PC-9 (cell line): ENCODE measurements around the gene AEBP1.

Experiments
- EZH2 ChIP-seq: fragments of 200-600 bp; sonication (generic); IDR thresholded peaks from 2 replicates; pipeline ENCODE4 v1.8.0; 2017; ENCODE audit warnings: antibody characterized with exemption, low read depth
- TF ChIP-seq, protein P1 (sequence below): fragments of 200-600 bp; sonication (generic); conservative IDR thresholded peaks from 2 replicates; pipeline ENCODE4 v1.6.1; 2017; ENCODE audit warnings: mixed run types, antibody characterized with exemption, mild to moderate bottlenecking, moderate library complexity

DNA sequence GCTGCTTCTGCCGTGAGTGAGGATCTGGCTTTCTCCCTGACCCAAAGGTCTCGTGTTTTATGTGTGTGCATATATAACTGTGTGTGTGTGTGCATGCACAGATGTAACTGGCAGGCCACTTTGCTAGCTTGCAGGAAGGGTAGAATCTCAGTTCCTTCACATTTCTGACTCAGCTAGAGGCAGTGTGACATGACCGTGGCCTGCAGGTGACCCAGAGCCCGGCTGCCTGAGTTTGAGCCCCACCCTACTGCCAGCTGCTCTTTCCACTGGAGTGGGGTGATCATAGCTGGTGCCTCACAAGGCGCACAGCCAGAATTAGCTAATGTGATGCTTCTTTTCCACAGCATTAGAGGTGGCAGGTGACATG lies 46.3 kb downstream of the AEBP1 start:
- TF ChIP-seq, protein P1, sequence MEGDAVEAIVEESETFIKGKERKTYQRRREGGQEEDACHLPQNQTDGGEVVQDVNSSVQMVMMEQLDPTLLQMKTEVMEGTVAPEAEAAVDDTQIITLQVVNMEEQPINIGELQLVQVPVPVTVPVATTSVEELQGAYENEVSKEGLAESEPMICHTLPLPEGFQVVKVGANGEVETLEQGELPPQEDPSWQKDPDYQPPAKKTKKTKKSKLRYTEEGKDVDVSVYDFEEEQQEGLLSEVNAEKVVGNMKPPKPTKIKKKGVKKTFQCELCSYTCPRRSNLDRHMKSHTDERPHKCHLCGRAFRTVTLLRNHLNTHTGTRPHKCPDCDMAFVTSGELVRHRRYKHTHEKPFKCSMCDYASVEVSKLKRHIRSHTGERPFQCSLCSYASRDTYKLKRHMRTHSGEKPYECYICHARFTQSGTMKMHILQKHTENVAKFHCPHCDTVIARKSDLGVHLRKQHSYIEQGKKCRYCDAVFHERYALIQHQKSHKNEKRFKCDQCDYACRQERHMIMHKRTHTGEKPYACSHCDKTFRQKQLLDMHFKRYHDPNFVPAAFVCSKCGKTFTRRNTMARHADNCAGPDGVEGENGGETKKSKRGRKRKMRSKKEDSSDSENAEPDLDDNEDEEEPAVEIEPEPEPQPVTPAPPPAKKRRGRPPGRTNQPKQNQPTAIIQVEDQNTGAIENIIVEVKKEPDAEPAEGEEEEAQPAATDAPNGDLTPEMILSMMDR: no peak
- TF ChIP-seq EZH2: no peak
